A549 (cell line): ENCODE results near the gene INPP5A. TPM values are rescaled to one million over a fixed set of nuclear protein-coding genes. Genes with fewer than 3 reads are reported as not detected.

Experiments used
- ATAC-seq, 2 experiments: fragments of 200-7000 bp in 1 of 2; fragments of >200 bp in 1 of 2; cut with Nextera tagmentation in 1 of 2; cut with Tn5 transposase in 1 of 2; 3 replicates each; pipeline versions ENCODE4 v1.8.0 to v1.9.1; 2018 to 2020; ENCODE audit warnings: mild to moderate bottlenecking in 1 of 2, moderate library complexity in 1 of 2
- CTCF ChIA-PET: fragments of 300-600 bp; sonication (Branson Sonifier 250); formaldehyde crosslinking; extraction: SDS; loops from one replicate; lab custom pipeline; 2021; ENCODE audit warnings: antibody characterized with exemption, inconsistent platforms; lab: Yijun Ruan, JAX
- POLR2A ChIA-PET: fragments of 350-600 bp; formaldehyde crosslinking; extraction: SDS; loops from one replicate; lab custom pipeline; 2021; ENCODE audit warnings: antibody characterized with exemption, inconsistent platforms; lab: Yijun Ruan, JAX
- DNase-seq, 2 experiments: peaks; one replicate each; pipeline versions ENCODE4 v3.0.0 to v3.0.0-alpha.2; 2011 to 2016; ENCODE audit warnings: low read depth in 1 of 2, low spot score in 1 of 2
- FAIRE-seq: peaks from 2 replicates; lab custom pipeline; 2011; peaks lifted over from hg19 to GRCh38; lab: Jason Lieb, UNC
- H3K27ac ChIP-seq, 2 experiments: fragments of >200 bp; sonication (Bioruptor Twin); formaldehyde crosslinking; 3 replicates each; pipeline ENCODE4 v1.5.1; 2016 to 2017
- H3K4me1 ChIP-seq: fragments of >200 bp; sonication (Bioruptor Twin); formaldehyde crosslinking; 3 replicates; pipeline ENCODE4 v1.6.1; 2016
- H3K4me2 ChIP-seq: fragments of >200 bp; sonication (Bioruptor Twin); formaldehyde crosslinking; 3 replicates; pipeline ENCODE4 v1.6.1; 2016
- H3K4me3 ChIP-seq: fragments of >200 bp; sonication (Bioruptor Twin); formaldehyde crosslinking; 3 replicates; pipeline ENCODE4 v1.5.1; 2016
- H3K9me3 ChIP-seq: fragments of >200 bp; sonication (Bioruptor Twin); formaldehyde crosslinking; 3 replicates; pipeline ENCODE4 v1.6.1; 2016
- BHLHE40 ChIP-seq: IDR thresholded peaks from 2 replicates; pipeline ENCODE4 v1.6.1; 2012; ENCODE audit warnings: low read depth, low read length, inconsistent platforms
- CBX2 ChIP-seq: fragments of 200-600 bp; sonication (generic); IDR thresholded peaks from 2 replicates; pipeline ENCODE4 v1.6.1; 2016; ENCODE audit warnings: low read depth, mild to moderate bottlenecking, borderline replicate concordance
- CHD2 ChIP-seq: fragments of 150-350 bp; IDR thresholded peaks from 2 replicates; pipeline ENCODE4 v1.6.1; 2014; ENCODE audit warnings: low read length; ENCODE audit not compliant: partially characterized antibody
- EP300 ChIP-seq, 2 experiments: fragments of >200 bp; sonication (Bioruptor Twin); formaldehyde crosslinking; IDR thresholded peaks; 2 replicates in 1 of 2; 3 replicates in 1 of 2; pipeline ENCODE4 v1.6.1; 2016 to 2017
- FOSL2 ChIP-seq, 2 experiments: fragments of 450-650 bp in 1 of 2; fragments of >200 bp in 1 of 2; sonication (Bioruptor Twin) in 1 of 2; formaldehyde crosslinking; IDR thresholded peaks; 2 replicates each; pipeline versions ENCODE4 v1.5.0 to v1.6.1; 2016 to 2020; ENCODE audit warnings: mild to moderate bottlenecking in 1 of 2, moderate library complexity in 1 of 2
- FOXS1 ChIP-seq: fragments of 250-450 bp; sonication (Bioruptor Pico); IDR thresholded peaks from 2 replicates; pipeline ENCODE4 v1.5.0; 2020; ENCODE audit warnings: mild to moderate bottlenecking, moderate library complexity
- GATA3 ChIP-seq: IDR thresholded peaks from 2 replicates; pipeline ENCODE4 v1.6.1; 2012; ENCODE audit warnings: borderline replicate concordance
- HDAC2 ChIP-seq: fragments of 200-600 bp; sonication (generic); IDR thresholded peaks from 2 replicates; pipeline ENCODE4 v1.6.1; 2016
- HEYL ChIP-seq: fragments of 250-450 bp; sonication (Bioruptor Pico); IDR thresholded peaks from 2 replicates; pipeline ENCODE4 v1.8.0; 2021; ENCODE audit warnings: mild to moderate bottlenecking, moderate library complexity
- HOXA7 ChIP-seq: fragments of 250-450 bp; sonication (Bioruptor Pico); IDR thresholded peaks from 2 replicates; pipeline ENCODE4 v1.5.0; 2020; ENCODE audit warnings: mild to moderate bottlenecking, moderate library complexity
- HOXB5 ChIP-seq: fragments of 250-450 bp; sonication (Bioruptor Pico); IDR thresholded peaks from 2 replicates; pipeline ENCODE4 v1.5.0; 2020; ENCODE audit warnings: mild to moderate bottlenecking, moderate library complexity
- JUN ChIP-seq, 2 experiments: fragments of >200 bp; sonication (Bioruptor Twin); formaldehyde crosslinking; IDR thresholded peaks; 2 replicates in 1 of 2; 3 replicates in 1 of 2; pipeline ENCODE4 v1.6.1; 2016 to 2017
- KDM1A ChIP-seq: fragments of 200-600 bp; sonication (generic); IDR thresholded peaks from 2 replicates; pipeline ENCODE4 v1.6.1; 2016; ENCODE audit warnings: low read depth, mild to moderate bottlenecking
- KDM5A ChIP-seq: fragments of 200-600 bp; sonication (generic); IDR thresholded peaks from 2 replicates; pipeline ENCODE4 v1.6.1; 2016; ENCODE audit warnings: antibody characterized with exemption, mild to moderate bottlenecking
- NR3C1 ChIP-seq: fragments of >200 bp; sonication (Bioruptor Twin); formaldehyde crosslinking; IDR thresholded peaks from 3 replicates; pipeline ENCODE4 v1.6.1; 2017
- POLR2AphosphoS2 ChIP-seq: conservative IDR thresholded peaks from 2 replicates; pipeline ENCODE4 v1.6.1; 2012; ENCODE audit warnings: low read length, improper control_type of control experiment, inconsistent platforms
- RNF2 ChIP-seq: fragments of 200-600 bp; sonication (generic); IDR thresholded peaks from 2 replicates; pipeline ENCODE4 v1.6.1; 2016; ENCODE audit warnings: low read depth, mild to moderate bottlenecking, antibody characterized with exemption, moderate library complexity, borderline replicate concordance
- ZFP36 ChIP-seq: fragments of 450-650 bp; IDR thresholded peaks from 2 replicates; pipeline ENCODE4 v1.6.1; 2014; ENCODE audit warnings: borderline replicate concordance; ENCODE audit not compliant: partially characterized antibody
- ZNF302 ChIP-seq: fragments of 250-450 bp; sonication (Bioruptor Pico); IDR thresholded peaks from 2 replicates; pipeline ENCODE4 v1.9.0; 2021; ENCODE audit warnings: inconsistent platforms, mild to moderate bottlenecking, moderate library complexity
- WGBS: methylation state at CpG from one replicate; pipeline ENCODE4 v1.1.6; 2017; ENCODE audit errors: missing lambda C conversion rate; 5-methylcytosine and 5-hydroxymethylcytosine counted together
- polyA plus RNA-seq, 4 experiments: library from polyadenylated mRNA; depleted of rRNA in 3 of 4; stranded (reverse); fragments of >200 nt; fragmentation: RNase III in 1 of 4; extraction: RNeasy Plus Mini Kit Qiagen cat#74134 plus additional on column Dnase treatment in 1 of 4; gene quantifications; 2 replicates in 3 of 4; 3 replicates in 1 of 4; pipeline ENCODE4 v1.2.3, GENCODE V29; 2011 to 2017
- TF ChIP-seq, protein P1 (sequence below): IDR thresholded peaks from 2 replicates; pipeline ENCODE4 v1.6.1; 2012
- TF ChIP-seq, protein P2 (sequence below): fragments of >200 bp; sonication (Bioruptor Twin); formaldehyde crosslinking; IDR thresholded peaks from 3 replicates; pipeline ENCODE4 v1.5.1; 2016
- TF ChIP-seq, protein P3 (sequence below): IDR thresholded peaks from 2 replicates; pipeline ENCODE4 v1.6.1; 2012

Gene INPP5A
- polyA plus RNA-seq, 2 of the 4 experiments (the other 2 are of a cell fraction) = 13.7 to 15.1 TPM

DNA sequence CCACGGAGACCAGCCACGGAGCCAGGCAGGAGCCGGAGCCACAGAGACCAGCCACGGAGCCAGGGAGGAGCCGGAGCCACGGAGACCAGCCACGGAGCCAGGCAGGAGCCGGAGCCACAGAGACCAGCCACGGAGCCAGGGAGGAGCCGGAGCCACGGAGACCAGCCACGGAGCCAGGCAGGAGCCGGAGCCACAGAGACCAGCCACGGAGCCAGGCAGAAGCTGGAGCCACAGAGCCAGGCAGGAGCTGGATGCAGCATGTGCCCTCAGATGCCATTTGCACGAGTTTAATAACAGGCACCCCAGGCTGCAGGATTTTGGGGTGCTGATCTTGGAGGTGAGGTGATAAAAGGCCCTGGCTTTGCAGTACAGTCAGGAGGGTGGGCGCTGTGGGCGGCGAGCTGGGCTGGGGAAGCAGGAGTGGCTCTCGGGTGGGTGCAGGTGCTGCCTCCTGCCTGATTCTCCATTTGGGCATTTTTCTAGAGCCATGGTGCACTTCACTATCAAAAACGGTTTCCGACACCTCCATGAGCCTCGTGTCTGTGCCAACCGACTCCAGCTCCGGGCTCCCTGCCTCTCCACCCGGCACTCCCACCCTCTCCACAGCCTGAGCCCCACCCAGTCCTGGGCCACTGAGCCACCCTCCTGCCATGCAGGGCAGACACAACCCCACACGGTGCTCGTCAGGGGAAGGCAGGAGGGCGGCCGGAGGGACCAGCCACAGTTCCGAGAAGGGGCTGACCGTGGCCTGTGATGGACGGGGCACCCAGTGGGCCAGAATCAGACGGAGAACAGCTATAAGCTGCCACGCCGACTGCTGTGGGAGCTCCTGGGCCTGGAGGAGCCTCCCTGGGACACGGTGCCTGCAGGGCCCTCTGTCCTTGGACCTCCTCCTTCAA, 289.2 kb downstream of the INPP5A start:
- DNase-seq = no peak
- WGBS = 58% methylated on average over 24 of the region's 36 CpGs
- H3K27ac ChIP-seq = no peak overlapping the region
- POLR2A ChIA-PET = no interaction called here
- no peak for ATAC-seq
- H3K4me1 ChIP-seq = no peaks in the 10 kb centered on the region
- H3K9me3 ChIP-seq = peaks cover 6% of the 10 kb centered on the region; the same call in 2 of the 3 replicates
- no peak overlapping the region for H3K4me3 ChIP-seq
- FAIRE-seq = no peak
- no peak overlapping the region for H3K4me2 ChIP-seq
- CTCF ChIA-PET = interaction anchor here (1.7 kb wide), 1 partner anchor 12 kb away, joined by 5 read pairs; no protein-coding TSS in a partner anchor
- no peak for TF ChIP-seq HOXA7 (CRISPR knock-in tag)
- no peak for TF ChIP-seq GATA3
- TF ChIP-seq, protein P1, sequence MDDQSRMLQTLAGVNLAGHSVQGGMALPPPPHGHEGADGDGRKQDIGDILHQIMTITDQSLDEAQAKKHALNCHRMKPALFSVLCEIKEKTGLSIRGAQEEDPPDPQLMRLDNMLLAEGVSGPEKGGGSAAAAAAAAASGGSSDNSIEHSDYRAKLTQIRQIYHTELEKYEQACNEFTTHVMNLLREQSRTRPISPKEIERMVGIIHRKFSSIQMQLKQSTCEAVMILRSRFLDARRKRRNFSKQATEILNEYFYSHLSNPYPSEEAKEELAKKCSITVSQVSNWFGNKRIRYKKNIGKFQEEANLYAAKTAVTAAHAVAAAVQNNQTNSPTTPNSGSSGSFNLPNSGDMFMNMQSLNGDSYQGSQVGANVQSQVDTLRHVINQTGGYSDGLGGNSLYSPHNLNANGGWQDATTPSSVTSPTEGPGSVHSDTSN = no peak
- TF ChIP-seq FOXS1 = no peak
- TF ChIP-seq, all 56 proteins: peak for 0

DNA sequence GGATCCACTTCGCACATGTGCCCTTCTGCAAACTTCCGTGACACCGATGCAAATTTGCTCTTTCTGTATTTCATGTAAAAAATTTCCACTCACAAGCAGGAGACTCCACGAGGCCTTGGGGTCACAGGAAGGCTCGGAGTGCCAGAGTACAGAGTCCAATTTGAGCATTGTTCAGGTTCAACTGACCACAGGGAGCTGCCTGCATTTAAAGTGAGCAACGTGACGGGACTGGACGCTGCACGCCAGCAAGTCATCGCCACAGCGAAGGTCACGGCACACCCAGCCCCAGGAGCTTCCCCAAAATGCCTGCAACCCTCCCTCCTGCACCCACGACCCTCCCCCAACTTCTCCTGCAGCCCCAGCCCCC, 289.8 kb downstream of the INPP5A start:
- no peak for TF ChIP-seq HOXA7 (CRISPR knock-in tag)
- no peak for TF ChIP-seq NR3C1
- no peak for TF ChIP-seq FOXS1
- TF ChIP-seq BHLHE40 = no peak
- no peak for TF ChIP-seq HDAC2
- TF ChIP-seq, protein P2, sequence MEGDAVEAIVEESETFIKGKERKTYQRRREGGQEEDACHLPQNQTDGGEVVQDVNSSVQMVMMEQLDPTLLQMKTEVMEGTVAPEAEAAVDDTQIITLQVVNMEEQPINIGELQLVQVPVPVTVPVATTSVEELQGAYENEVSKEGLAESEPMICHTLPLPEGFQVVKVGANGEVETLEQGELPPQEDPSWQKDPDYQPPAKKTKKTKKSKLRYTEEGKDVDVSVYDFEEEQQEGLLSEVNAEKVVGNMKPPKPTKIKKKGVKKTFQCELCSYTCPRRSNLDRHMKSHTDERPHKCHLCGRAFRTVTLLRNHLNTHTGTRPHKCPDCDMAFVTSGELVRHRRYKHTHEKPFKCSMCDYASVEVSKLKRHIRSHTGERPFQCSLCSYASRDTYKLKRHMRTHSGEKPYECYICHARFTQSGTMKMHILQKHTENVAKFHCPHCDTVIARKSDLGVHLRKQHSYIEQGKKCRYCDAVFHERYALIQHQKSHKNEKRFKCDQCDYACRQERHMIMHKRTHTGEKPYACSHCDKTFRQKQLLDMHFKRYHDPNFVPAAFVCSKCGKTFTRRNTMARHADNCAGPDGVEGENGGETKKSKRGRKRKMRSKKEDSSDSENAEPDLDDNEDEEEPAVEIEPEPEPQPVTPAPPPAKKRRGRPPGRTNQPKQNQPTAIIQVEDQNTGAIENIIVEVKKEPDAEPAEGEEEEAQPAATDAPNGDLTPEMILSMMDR = no peak
- TF ChIP-seq KDM1A = no peak
- no peak for TF ChIP-seq EP300 (IDR thresholded peaks at IDR 0.05)
- TF ChIP-seq ZFP36 = no peak
- TF ChIP-seq CBX2 = no peak
- TF ChIP-seq, protein P3, sequence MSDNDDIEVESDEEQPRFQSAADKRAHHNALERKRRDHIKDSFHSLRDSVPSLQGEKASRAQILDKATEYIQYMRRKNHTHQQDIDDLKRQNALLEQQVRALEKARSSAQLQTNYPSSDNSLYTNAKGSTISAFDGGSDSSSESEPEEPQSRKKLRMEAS = no peak
- TF ChIP-seq POLR2AphosphoS2 = no peak
- no peak for TF ChIP-seq ZNF302 (CRISPR knock-in tag)
- TF ChIP-seq KDM5A = no peak
- no peak for TF ChIP-seq HEYL (CRISPR knock-in tag)

DNA sequence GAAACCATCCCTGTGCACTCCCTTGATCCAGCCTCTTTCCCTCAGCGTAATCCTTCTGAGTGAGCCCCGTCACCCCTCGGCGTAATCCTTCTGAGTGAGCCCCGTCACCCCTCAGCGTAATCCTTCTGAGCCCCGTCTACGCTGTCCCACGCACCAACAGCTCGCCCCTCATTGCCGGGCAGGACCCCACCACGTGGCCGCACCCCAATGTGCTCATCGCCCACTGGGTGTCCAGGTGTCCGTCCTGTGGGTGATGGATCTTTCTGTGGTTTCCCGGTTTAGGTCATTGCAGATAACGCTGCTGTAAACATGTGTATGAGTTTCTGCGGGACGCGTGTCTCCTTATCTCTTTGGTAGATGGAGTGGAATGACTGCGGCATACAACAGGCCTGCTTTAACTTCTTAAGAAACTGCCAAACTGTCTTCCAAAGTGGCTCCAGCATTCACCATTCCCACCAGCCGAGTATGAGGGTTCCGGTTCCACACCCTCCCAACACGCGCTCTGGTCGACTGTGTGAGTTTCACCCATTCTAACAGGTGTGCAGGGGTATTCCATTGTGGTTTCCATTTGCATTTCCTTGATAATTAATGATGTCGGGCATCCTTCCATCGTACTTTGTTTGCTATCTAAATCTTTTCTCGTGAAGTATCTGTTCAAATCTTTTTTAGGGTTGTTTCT, 290.4 kb downstream of the INPP5A start:
- CTCF ChIA-PET = no interaction called here
- POLR2A ChIA-PET = no interaction called here
- WGBS = 56% methylated on average over 29 of the region's 29 CpGs
- no peak for ATAC-seq
- H3K4me3 ChIP-seq = no peak overlapping the region
- H3K4me2 ChIP-seq = no peak overlapping the region
- no peak for TF ChIP-seq RNF2
- no peak for TF ChIP-seq JUN (IDR thresholded peaks at IDR 0.05)
- no peak for TF ChIP-seq EP300 (IDR thresholded peaks at IDR 0.05)
- TF ChIP-seq HOXB5 (CRISPR knock-in tag) = no peak
- TF ChIP-seq FOSL2 (IDR thresholded peaks at IDR 0.05) = no peak
- TF ChIP-seq FOSL2 (CRISPR knock-in tag; IDR thresholded peaks at IDR 0.05) = no peak
- TF ChIP-seq HEYL (CRISPR knock-in tag) = no peak
- TF ChIP-seq FOXS1 = no peak
- no peak for TF ChIP-seq CHD2
- TF ChIP-seq, all 56 proteins: peak for 0
- Histone ChIP-seq H3K27ac (no peak overlapping the region), H3K9me3 (peaks cover 6% of the 10 kb centered on the region; the same call in 2 of the 3 replicates), H3K4me1 (no peaks in the 10 kb centered on the region)
- DNase-seq = no peak
- FAIRE-seq = no peak

More for the DNA sequence above, 289.8 kb downstream of the INPP5A start:
- FAIRE-seq (no peak), DNase-seq (no peak), ATAC-seq (no peak; a peak in 1 of 6 replicates)
- Histone ChIP-seq H3K9me3 (peaks cover 6% of the 10 kb centered on the region; the same call in 2 of the 3 replicates), H3K4me3 (no peak overlapping the region), H3K4me2 (no peak overlapping the region), H3K27ac (no peak overlapping the region), H3K4me1 (no peaks in the 10 kb centered on the region)
- 34% methylated on average over 12 of the region's 13 CpGs for WGBS
- ChIA-PET CTCF (no interaction called here), POLR2A (no interaction called here)
